ENCODE results near the gene MYT1. TPM values are rescaled to one million over a fixed set of nuclear protein-coding genes. Genes with fewer than 3 reads are reported as not detected.
A peak's percentile ranks its signal among the peaks of the same experiment; 100 is the strongest.

MYT1 gene
- total RNA-seq, 2 donors from 2014 or later, result 0.16 TPM; not detected in 1

DNA sequence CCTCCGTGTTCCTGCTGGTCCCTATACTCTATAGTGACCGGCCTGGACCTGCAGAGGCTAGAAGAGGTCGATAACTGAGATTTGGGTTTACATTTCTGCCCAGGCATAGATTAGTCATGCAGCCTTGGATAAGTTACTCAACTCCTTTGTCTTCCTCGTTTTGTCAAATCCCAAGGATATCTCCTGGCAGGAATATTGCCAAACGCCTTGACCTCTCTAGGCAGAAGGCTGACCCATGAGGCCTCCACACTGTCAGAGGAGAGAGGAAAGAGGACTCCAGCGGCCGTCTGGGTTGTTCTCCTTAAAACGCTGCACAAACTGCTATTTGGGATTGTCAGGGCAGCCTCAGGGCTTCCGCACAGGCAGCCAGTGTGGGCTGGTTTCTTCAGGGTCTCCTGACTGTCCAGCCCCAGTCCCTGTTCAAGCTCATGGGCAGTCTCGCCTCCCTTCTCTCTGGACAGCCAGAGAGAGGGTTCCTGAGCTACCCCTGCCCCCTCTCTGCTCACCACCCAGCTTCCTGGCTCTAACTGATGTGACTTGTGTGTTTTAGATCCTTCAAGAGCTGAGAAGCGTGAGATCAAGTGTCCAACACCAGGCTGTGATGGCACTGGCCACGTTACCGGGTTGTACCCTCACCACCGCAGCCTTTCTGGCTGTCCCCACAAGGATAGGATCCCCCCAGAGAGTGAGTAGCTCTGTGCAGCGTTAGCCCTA lies 46.6 kb downstream of the MYT1 start:
- no peak overlapping the region for H3K27ac Mint-ChIP-seq
- no peaks in the 10 kb centered on the region for H3K36me3 Mint-ChIP-seq
- ATAC-seq (no peak), DNase-seq (ENCODE audit: low spot score in 2 of 2) (no peak)
- H3K9me3 Mint-ChIP-seq, result no peaks in the 10 kb centered on the region

DNA sequence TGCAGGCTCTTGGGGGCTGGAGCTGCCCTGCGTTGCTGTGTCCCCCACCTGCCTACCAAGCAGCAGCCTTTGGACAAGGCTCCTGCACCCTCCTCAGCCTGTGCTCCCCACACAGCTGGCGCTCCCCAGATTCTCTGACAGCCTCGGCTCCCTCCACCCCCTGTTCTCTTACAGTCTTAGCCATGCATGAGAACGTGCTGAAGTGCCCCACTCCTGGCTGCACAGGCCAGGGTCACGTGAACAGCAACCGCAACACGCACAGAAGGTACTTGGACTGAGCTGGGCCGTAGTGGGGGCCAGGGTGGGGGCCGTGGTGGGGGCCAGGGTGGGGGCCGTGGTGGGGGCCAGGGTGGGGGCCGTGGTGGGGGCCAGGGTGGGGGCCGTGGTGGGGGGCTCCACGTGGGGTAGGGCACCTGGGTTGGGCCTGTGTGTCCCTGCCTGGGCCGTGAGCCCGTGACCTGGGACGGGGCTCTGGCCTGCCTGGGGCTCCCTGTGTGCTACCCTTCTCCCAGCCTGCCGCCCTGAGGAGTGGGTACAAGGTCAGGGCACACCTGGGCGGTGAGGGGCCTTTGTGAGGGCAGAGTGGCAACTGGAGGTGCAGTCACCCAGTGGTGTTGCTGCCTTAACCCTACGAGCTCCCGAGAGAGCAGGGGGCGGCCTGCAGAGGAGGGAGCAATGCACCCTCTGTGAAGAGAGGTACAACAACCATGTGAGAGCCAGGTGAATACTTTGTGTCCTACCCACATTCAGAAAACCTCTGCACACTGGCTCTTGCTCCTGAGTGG lies 47.8 kb downstream of the MYT1 start:
- no peaks in the 10 kb centered on the region for H3K9me3 Mint-ChIP-seq
- ATAC-seq (no peak), DNase-seq (ENCODE audit: low spot score in 2 of 2) (no peak)
- no peaks in the 10 kb centered on the region for H3K36me3 Mint-ChIP-seq
- H3K27ac Mint-ChIP-seq, result no peak overlapping the region

DNA sequence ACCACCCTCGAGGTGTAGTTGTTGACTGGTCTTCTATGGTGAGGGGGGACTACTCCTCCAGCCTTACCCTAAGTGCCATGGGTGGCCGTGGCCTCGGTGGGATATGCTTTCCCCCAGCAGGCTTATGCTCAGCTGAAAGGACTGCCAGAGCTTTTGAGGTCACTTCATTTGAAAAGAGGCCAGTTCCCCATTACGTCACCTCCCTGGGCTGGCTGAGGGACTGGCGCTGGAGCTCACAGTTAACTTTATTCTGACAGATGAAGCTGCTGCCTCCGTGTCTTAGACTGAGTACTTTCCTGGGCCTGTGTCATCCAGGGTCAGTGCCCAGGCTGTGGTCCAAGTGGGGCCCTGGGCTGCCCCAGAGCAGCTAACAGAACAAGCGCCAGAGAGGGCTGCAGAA lies 48.5 kb downstream of the MYT1 start:
- DNase-seq (ENCODE audit: low spot score in 2 of 2), result no peak
- ATAC-seq, result no peak
- Mint-ChIP-seq H3K9me3 (no peaks in the 10 kb centered on the region), H3K36me3 (no peaks in the 10 kb centered on the region), H3K27ac (no peak overlapping the region)

DNA sequence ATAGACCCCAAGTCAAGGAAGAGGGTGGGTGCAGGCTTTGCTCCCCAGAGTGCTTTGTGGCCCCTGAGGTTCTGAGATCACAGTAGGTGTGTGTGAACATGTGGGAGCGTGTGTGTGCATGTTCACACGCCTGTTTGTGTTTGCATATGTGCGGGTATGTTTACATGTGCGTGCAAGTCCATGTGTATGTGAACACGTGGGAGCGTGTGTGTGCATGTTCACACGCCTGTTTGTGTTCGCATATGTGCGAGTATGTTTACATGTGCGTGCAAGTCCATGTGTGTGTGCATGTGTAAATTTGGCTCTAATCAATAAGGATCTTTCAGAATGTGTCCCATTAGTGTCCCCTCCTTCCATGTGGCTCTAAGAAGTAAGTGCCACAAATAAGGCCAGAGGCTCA lies 49.9 kb downstream of the MYT1 start:
- Mint-ChIP-seq H3K36me3 (no peaks in the 10 kb centered on the region), H3K9me3 (no peaks in the 10 kb centered on the region), H3K27ac (peak overlapping the region in 1 of 2 donors; percentile 36)
- DNase-seq (ENCODE audit: low spot score in 2 of 2) (no peak), ATAC-seq (no peak)

DNA sequence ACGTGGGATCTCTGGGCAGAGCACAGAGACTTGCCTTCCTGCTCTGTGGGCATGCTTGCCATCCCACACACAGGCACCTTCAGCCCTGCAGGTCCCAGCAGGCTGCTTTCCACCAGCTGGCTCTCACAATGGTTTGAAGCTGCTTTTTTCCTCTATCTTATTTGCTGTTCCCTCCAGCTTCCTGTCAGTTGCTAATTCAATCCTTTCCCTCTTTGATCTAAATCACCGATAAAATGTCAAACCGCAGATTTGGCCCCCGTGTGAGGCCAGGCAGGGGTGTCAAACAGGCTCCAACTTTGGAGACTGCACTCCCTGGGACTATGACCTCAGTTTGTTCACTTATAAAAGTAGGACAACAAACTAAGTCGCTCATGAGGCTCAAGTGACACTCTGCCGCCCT lies 50.7 kb downstream of the MYT1 start:
- no peak for ATAC-seq
- no peak for DNase-seq (ENCODE audit: low spot score in 2 of 2)

DNA sequence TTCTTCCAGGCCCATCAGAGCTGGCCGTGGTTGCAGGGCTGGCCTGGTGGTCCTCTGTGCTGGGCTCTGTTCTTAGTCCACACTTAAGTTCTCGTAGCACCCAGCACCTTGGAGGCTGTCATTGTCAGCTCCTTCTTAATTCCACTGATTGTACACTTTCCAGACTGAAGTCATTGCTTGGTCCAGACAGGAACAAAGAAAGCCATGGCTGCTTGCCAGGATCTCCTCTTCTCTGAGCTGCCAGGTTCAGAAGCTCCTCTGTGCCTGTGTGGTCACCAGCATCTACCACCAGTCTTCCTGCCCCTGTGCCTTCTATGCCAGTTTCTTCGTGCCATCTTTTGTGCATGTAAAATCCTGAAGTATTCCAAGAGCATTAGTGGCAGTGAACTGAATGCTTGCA lies 51.8 kb downstream of the MYT1 start:
- no peak for ATAC-seq
- H3K9me3 Mint-ChIP-seq, result no peaks in the 10 kb centered on the region
- no peaks in the 10 kb centered on the region for H3K36me3 Mint-ChIP-seq
- no peak overlapping the region for H3K27ac Mint-ChIP-seq
- no peak for DNase-seq (ENCODE audit: low spot score in 2 of 2)

More for the DNA sequence above, 50.7 kb downstream of the MYT1 start:
- H3K27ac Mint-ChIP-seq, result peak overlapping the region in 1 of 2 donors; percentile 36
- H3K36me3 Mint-ChIP-seq, result no peaks in the 10 kb centered on the region
- H3K9me3 Mint-ChIP-seq, result no peaks in the 10 kb centered on the region

DNA sequence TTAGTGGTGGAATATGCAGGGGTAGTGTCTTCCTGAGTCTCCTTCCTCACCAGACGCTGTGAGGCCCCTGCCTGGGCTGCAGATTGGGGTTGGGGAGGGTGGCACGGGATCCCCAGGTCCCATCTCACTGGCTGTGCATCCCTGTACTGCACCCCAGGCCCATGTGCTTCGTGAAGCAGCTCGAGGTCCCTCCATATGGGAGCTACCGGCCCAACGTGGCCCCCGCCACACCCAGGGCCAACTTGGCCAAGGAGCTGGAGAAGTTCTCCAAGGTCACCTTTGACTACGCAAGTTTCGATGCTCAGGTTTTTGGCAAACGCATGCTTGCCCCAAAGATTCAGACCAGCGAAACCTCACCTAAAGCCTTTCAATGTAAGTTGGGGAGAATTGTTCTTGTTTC lies 52.7 kb downstream of the MYT1 start:
- Mint-ChIP-seq H3K9me3 (no peaks in the 10 kb centered on the region), H3K36me3 (no peaks in the 10 kb centered on the region), H3K27ac (no peak overlapping the region)
- ATAC-seq, result no peak
- no peak for DNase-seq (ENCODE audit: low spot score in 2 of 2)

DNA sequence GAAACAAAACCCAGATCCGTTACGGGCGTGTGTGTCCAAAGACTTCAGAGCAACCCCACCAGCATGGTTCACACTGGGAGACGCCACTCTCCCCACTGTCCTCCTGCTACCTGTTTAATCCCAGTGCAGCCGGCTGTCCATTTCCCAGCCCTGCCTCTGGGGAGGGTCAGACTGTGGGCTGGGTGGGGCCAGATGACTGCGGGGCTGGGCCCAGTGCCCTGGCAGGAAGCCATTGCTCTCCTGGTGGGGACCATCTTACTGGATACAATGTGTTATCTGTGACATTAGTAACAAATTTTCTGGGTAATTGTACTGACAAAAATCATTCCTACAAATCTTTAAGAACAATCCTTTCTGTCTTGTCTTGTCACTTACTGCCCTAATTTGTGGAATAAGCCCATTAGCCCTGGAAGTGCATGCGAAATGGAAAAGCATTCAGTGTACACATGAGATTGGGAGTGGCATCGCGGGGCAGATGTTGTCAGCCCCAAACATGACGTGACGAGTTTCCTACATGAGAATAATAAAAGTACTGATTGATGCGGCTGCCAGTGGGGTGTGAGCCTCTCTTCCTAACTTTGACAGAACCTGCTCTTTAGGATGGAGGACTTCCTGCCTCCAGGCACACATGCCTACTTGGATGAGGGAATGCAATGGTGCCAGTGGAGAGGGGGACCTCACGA lies 53.4 kb downstream of the MYT1 start:
- no peak for DNase-seq (ENCODE audit: low spot score in 2 of 2)
- no peaks in the 10 kb centered on the region for H3K9me3 Mint-ChIP-seq

DNA sequence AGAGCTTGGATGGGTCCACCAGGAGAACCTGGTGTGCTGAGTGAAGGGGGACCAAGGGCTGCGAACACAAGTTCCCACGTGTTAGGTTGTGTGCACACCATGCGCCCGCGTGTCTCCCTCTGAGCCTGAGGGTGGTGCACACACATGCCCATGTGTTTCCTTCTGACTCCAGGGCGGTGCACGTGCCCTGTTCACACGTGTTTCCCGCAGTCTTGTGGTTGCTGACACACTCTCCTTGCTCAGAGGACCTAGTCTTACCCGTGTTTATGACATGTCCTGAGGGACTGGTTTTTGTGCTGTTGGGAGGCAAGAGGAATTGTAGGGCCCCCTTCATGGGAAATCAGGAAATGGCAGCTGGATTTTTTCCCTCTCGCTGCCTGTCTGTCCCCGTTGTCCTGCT lies 55.0 kb downstream of the MYT1 start:
- Mint-ChIP-seq H3K27ac (no peak overlapping the region), H3K9me3 (no peaks in the 10 kb centered on the region), H3K36me3 (no peaks in the 10 kb centered on the region)
- ATAC-seq (no peak), DNase-seq (ENCODE audit: low spot score in 2 of 2) (no peak)

More for the DNA sequence above, 53.4 kb downstream of the MYT1 start:
- no peak overlapping the region for H3K27ac Mint-ChIP-seq
- ATAC-seq, result no peak
- H3K36me3 Mint-ChIP-seq, result no peaks in the 10 kb centered on the region

DNA sequence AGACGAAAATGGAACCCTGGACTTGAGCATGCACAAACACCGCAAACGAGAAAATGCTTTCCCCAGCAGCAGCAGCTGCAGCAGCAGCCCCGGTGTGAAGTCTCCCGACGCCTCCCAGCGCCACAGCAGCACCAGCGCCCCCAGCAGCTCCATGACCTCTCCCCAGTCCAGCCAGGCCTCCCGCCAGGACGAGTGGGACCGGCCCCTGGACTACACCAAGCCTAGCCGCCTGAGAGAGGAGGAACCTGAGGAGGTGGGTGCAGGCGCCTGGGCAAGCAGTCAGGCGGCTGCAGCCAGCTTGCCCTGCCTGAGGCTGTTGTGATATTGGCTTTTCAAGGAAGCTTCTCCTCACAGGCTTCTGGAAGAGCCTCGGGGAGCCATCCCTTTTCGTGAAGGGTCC lies 55.5 kb downstream of the MYT1 start:
- no peak for ATAC-seq
- Mint-ChIP-seq H3K36me3 (no peaks in the 10 kb centered on the region), H3K27ac (peak overlapping the region in 1 of 2 donors; percentile 22), H3K9me3 (no peaks in the 10 kb centered on the region)
- no peak for DNase-seq (ENCODE audit: low spot score in 2 of 2)

DNA sequence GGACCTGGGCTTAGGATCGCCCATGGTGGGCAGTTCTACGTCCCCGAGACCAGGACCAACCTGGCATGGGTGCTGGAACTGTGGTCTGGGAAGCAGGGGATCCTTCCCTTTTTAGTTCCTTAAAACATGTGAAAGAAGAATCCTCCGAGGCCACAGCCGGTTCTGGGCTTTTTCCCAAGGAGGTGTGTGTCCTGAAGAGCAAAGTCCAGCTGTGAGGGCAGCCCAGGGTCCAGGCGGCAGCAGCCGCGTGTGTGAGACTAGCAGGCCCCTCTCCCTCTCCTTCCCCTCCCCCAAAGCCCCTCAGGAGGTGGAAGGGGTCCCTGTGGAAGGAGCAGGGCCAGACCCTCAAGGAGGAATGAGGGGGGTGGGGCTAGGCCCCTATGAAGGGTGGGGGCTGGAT lies 56.2 kb downstream of the MYT1 start:
- H3K9me3 Mint-ChIP-seq, result no peaks in the 10 kb centered on the region
- DNase-seq (ENCODE audit: low spot score in 2 of 2) (no peak), ATAC-seq (no peak)
- H3K27ac Mint-ChIP-seq, result no peak overlapping the region
- H3K36me3 Mint-ChIP-seq, result no peaks in the 10 kb centered on the region

DNA sequence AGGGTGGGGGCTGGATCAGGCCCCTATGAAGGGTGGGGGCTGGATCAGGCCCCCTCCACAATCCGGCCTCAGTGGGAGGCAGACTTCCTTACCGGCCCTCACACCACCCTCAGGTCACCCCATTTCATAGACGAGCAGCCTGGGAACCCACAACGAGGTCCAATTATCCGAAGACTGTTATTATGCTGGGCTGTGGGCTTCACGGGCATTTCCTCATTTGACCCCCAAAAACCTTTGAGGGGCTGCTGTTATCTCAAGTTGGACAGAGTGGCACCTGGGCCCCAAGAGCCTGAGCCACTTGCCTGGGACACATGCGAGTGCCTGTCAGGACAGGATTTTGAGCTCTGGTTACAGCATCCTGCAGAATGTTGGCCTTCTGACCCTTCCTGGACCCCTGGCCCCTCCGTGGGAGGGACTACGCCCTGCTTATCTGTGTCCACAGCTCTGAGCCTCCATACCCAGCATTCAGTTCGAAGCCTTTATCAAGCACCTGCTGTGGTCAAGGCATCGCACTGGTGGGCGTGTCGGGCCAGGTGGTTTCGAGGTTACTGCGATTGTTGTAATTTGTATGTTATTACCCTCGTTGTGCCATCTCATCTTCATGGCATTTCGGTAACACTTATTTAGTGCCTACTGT lies 56.8 kb downstream of the MYT1 start:
- ATAC-seq, result no peak
- DNase-seq (ENCODE audit: low spot score in 2 of 2), result no peak
- H3K36me3 Mint-ChIP-seq, result no peaks in the 10 kb centered on the region
- H3K9me3 Mint-ChIP-seq, result no peaks in the 10 kb centered on the region
- H3K27ac Mint-ChIP-seq, result no peak overlapping the region

DNA sequence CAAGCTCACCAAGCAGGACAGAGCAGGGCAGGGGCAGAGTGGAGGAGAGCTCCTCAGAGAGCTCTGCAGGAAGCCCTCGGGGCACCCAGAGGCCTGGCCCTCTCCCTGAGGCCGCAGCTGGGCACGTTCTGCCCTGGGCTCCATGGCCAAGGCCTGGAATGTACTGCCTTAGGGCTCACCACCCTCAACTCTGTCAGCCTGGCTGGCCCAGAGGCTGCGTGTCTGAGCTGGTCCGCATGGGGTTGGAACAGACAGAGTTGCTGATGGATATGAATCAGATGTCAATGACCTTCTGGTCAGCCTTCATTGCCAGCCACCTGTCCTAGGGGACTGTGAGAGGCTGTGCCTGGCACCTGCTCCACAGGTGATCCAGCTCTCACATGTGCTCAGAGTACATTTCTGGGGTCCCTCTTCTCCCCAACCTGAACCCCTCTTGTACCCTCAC lies 58.1 kb downstream of the MYT1 start:
- no peaks in the 10 kb centered on the region for H3K9me3 Mint-ChIP-seq
- ATAC-seq (no peak), DNase-seq (ENCODE audit: low spot score in 2 of 2) (no peak)
- no peaks in the 10 kb centered on the region for H3K36me3 Mint-ChIP-seq
- no peak overlapping the region for H3K27ac Mint-ChIP-seq

DNA sequence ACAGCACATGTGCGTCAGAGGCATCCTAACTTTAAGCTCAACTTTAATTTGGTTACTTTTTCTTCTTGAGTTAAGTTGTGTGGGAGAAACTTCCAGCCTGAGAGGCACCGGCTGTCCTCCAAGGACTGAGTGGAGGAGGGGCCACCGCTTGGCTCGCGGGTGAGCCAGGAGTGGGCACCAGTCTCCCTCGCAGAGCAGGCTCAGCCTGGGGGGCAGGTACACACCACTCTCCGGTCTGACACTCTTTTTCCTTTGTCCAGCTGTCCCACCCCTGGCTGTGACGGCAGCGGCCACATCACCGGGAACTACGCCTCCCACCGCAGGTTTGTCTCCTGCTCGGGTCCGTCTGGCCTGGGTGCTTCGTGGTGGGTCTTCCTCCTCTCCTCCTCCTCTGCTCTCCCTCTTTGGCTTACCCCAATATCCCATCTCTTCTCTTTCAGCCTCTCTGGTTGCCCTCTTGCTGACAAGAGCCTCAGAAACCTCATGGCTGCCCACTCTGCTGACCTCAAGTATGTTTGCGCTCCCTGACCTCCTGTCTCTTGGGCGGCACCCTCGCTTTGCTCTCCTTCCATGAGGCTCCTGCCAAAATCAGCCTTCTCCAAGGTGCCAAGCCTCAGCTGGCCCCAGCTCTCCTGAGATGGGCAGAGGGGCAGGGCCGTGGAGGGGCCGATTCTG lies 58.7 kb downstream of the MYT1 start:
- ATAC-seq, result no peak
- DNase-seq (ENCODE audit: low spot score in 2 of 2), result no peak
- Mint-ChIP-seq H3K36me3 (no peaks in the 10 kb centered on the region), H3K9me3 (no peaks in the 10 kb centered on the region), H3K27ac (peak overlapping the region in 1 of 2 donors; percentile 45)

DNA sequence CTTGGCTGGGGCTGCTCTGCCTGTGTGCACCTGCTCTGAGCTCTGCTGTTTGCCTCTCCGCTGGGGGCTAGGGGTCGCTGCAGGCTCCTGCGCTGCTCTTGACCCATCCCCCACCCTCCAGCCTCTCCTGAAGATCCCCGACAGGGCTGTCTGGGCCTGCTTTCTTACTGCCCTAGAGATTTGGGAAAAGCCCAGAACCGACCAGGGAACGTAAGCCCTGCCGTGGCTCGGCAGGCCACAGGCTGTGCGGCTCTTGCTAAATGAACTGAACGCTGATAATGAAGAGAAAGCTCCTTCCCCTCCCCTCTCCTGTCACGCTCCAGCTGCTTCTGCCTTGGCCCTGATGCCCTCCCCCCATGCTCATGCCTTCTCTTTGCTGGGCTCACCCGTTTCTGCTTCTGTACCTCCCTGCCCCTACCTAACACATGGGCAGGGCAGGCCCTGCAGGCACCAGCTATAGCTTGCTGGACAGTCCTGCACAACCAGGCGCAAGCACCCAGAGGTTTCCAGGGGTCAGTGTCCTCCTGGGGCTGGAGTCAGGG lies 59.3 kb downstream of the MYT1 start:
- Mint-ChIP-seq H3K27ac (peak overlapping the region in 1 of 2 donors; percentile 54), H3K9me3 (no peaks in the 10 kb centered on the region), H3K36me3 (no peaks in the 10 kb centered on the region)
- no peak for DNase-seq (ENCODE audit: low spot score in 2 of 2)
- no peak for ATAC-seq
